IMR-90 (cell line): ENCODE measurements around the gene NT5E. TPM values are rescaled to one million over a fixed set of nuclear protein-coding genes. Genes with fewer than 3 reads are reported as not detected.
A peak's percentile ranks its signal among the peaks of the same experiment; 100 is the strongest.

Experiments
- ATAC-seq: fragments of 200-7000 bp; cut with Tn5 transposase; 2 replicates; pipeline ENCODE4 v1.9.1; 2020; ENCODE audit warnings: low read depth, mild to moderate bottlenecking, moderate library complexity
- BruUV-seq: library from RNA; stranded (reverse); fragments of 400-500 nt; replicated peaks from 2 replicates; lab custom pipeline; 2021; lab: Mats Ljungman, UMichigan
- CTCF ChIA-PET: fragments of 300-600 bp; formaldehyde crosslinking; extraction: SDS; loops from one replicate; lab custom pipeline; 2021; ENCODE audit warnings: antibody characterized with exemption; lab: Yijun Ruan, JAX
- POLR2A ChIA-PET: fragments of 300-600 bp; sonication (Branson Sonifier 250); formaldehyde crosslinking; loops from one replicate; lab custom pipeline; 2022; ENCODE audit warnings: antibody characterized with exemption; ENCODE audit not compliant: unreplicated experiment; lab: Charles Lee
- DNase-seq: peaks from one replicate; pipeline ENCODE4 v3.0.0; 2013
- H2AFZ ChIP-seq: replicated peaks from 2 replicates; pipeline ENCODE3; 2013; ENCODE audit warnings: low read length, mild to moderate bottlenecking; ENCODE audit not compliant: poor library complexity
- H2AK5ac ChIP-seq: 2 replicates; pipeline ENCODE4 v1.6.1; 2013; ENCODE audit warnings: low read depth, low read length, inconsistent platforms
- H2AK9ac ChIP-seq: replicated peaks from 2 replicates; pipeline ENCODE3; 2013; ENCODE audit warnings: mild to moderate bottlenecking, low read depth, low read length, moderate library complexity; ENCODE audit not compliant: poor library complexity
- H2BK120ac ChIP-seq: 2 replicates; pipeline ENCODE4 v1.6.1; 2013; ENCODE audit warnings: low read depth, low read length, inconsistent platforms
- H2BK15ac ChIP-seq: 3 replicates; pipeline ENCODE4 v1.6.1; 2013; ENCODE audit warnings: low read depth, low read length, inconsistent platforms
- H2BK20ac ChIP-seq: 2 replicates; pipeline ENCODE4 v1.6.1; 2013; ENCODE audit warnings: low read depth, mild to moderate bottlenecking, inconsistent platforms, low read length, moderate library complexity
- H2BK5ac ChIP-seq: 2 replicates; pipeline ENCODE4 v1.6.1; 2013; ENCODE audit warnings: mild to moderate bottlenecking, low read depth, low read length, inconsistent platforms; ENCODE audit not compliant: poor library complexity, severe bottlenecking
- H3K14ac ChIP-seq: replicated peaks from 2 replicates; pipeline ENCODE4 v1.6.1; 2013; ENCODE audit warnings: low read depth, low read length, inconsistent platforms
- H3K18ac ChIP-seq: 2 replicates; pipeline ENCODE4 v1.6.1; 2013; ENCODE audit warnings: low read depth, low read length, control low read depth
- H3K23ac ChIP-seq: 2 replicates; pipeline ENCODE4 v1.6.1; 2013; ENCODE audit warnings: low read depth, low read length, inconsistent platforms
- H3K27ac ChIP-seq: 2 replicates; pipeline ENCODE4 v1.5.1; 2013; ENCODE audit warnings: mild to moderate bottlenecking, control low read depth, low read length; ENCODE audit not compliant: insufficient read depth
- H3K27me3 ChIP-seq: 2 replicates; pipeline ENCODE4 v1.6.1; 2013; ENCODE audit warnings: low read length; ENCODE audit not compliant: control insufficient read depth, insufficient read depth
- H3K36me3 ChIP-seq: 2 replicates; pipeline ENCODE4 v1.6.1; 2013; ENCODE audit warnings: low read length, mixed read lengths; ENCODE audit not compliant: control insufficient read depth, insufficient read depth
- H3K4ac ChIP-seq: 2 replicates; pipeline ENCODE4 v1.6.1; 2013; ENCODE audit warnings: low read depth, low read length, inconsistent platforms
- H3K4me1 ChIP-seq: 2 replicates; pipeline ENCODE4 v1.6.1; 2013; ENCODE audit warnings: low read length, mixed read lengths; ENCODE audit not compliant: control insufficient read depth, insufficient read depth
- H3K4me2 ChIP-seq: 2 replicates; pipeline ENCODE4 v1.6.1; 2013; ENCODE audit warnings: low read depth, mild to moderate bottlenecking, control low read depth, low read length, moderate library complexity
- H3K4me3 ChIP-seq: 2 replicates; pipeline ENCODE4 v1.5.1; 2013; ENCODE audit warnings: low read depth, mild to moderate bottlenecking, control low read depth, low read length, moderate library complexity; ENCODE audit not compliant: insufficient read depth
- H3K56ac ChIP-seq: 2 replicates; pipeline ENCODE4 v1.6.1; 2013; ENCODE audit warnings: low read length, inconsistent platforms; ENCODE audit not compliant: insufficient read depth; ENCODE audit errors: extremely low read depth
- H3K79me1 ChIP-seq, 2 experiments: 2 replicates each; pipeline ENCODE4 v1.6.1; 2013; ENCODE audit warnings: low read length in 2 of 2, inconsistent platforms in 1 of 2, low read depth in 1 of 2
- H3K9ac ChIP-seq: 2 replicates; pipeline ENCODE4 v1.6.1; 2013; ENCODE audit warnings: low read depth, low read length, control low read depth
- H3K9me1 ChIP-seq: 2 replicates; pipeline ENCODE4 v1.6.1; 2013; ENCODE audit warnings: low read length, inconsistent platforms; ENCODE audit not compliant: insufficient read depth
- H3K9me3 ChIP-seq: 2 replicates; pipeline ENCODE4 v1.6.1; 2013; ENCODE audit warnings: low read length; ENCODE audit not compliant: control insufficient read depth, insufficient read depth
- H4K20me1 ChIP-seq: 2 replicates; pipeline ENCODE4 v1.6.1; 2013; ENCODE audit warnings: low read length, inconsistent platforms; ENCODE audit not compliant: insufficient read depth
- H4K5ac ChIP-seq: 2 replicates; pipeline ENCODE4 v1.6.1; 2013; ENCODE audit warnings: mild to moderate bottlenecking, low read depth, low read length, control low read depth
- H4K8ac ChIP-seq, 2 experiments: 2 replicates each; pipeline ENCODE4 v1.6.1; 2013; ENCODE audit warnings: low read depth in 2 of 2, low read length in 2 of 2, control low read depth in 1 of 2, inconsistent platforms in 1 of 2
- H4K91ac ChIP-seq: 2 replicates; pipeline ENCODE4 v1.6.1; 2013; ENCODE audit warnings: low read depth, low read length, inconsistent platforms; ENCODE audit not compliant: insufficient read depth
- BHLHE40 ChIP-seq: fragments of 150-350 bp; IDR thresholded peaks from 2 replicates; pipeline ENCODE4 v1.6.1; 2016; ENCODE audit warnings: mild to moderate bottlenecking, low read depth, low read length
- CEBPB ChIP-seq: IDR thresholded peaks from 2 replicates; pipeline ENCODE4 v1.6.1; 2012; ENCODE audit warnings: low read depth, low read length, improper control_type of control experiment
- FOS ChIP-seq: fragments of 150-350 bp; IDR thresholded peaks from 2 replicates; pipeline ENCODE4 v1.6.1; 2016; ENCODE audit warnings: low read depth, low read length
- RCOR1 ChIP-seq: IDR thresholded peaks from 2 replicates; pipeline ENCODE4 v1.6.1; 2012; ENCODE audit warnings: mild to moderate bottlenecking, low read length, improper control_type of control experiment; ENCODE audit not compliant: insufficient replicate concordance
- SMC3 ChIP-seq: fragments of 150-350 bp; IDR thresholded peaks from 2 replicates; pipeline ENCODE4 v1.6.1; 2016; ENCODE audit warnings: low read depth, mild to moderate bottlenecking, antibody characterized with exemption, low read length, moderate library complexity
- WGBS, 2 experiments: methylation state at CpG; one replicate each; pipeline versions ENCODE4 v1.1.5 to v1.1.7; 2013; ENCODE audit warnings: missing lambda C conversion rate in 2 of 2; ENCODE audit not compliant: insufficient read length in 1 of 2; ENCODE audit errors: extremely low coverage in 2 of 2; 5-methylcytosine and 5-hydroxymethylcytosine counted together
- dilution Hi-C: fragments of 300-500 bp; cut with HindIII; formaldehyde crosslinking; loops from one replicate; pipeline ENCODE4 v1.14.3; 2018; ENCODE audit warnings: low sequenced_read_pairs; ENCODE audit not compliant: unreplicated experiment
- in situ Hi-C: fragments of 300-500 bp; cut with MboI; formaldehyde crosslinking; loops from 3 replicates; pipeline ENCODE4 v1.14.3; 2019; ENCODE audit warnings: low sequenced_read_pairs, inconsistent platforms, mixed read lengths
- intact Hi-C: fragments of 100-400 bp; cut with micrococcal nuclease; formaldehyde crosslinking; loops from 2 replicates; pipeline ENCODE4 v1.10.0; 2022
- polyA plus RNA-seq, 3 experiments: library from polyadenylated mRNA; depleted of rRNA; stranded (reverse); fragments of >200 nt; gene quantifications; 2 replicates each; pipeline ENCODE4 v1.2.3, GENCODE V29; 2012; ENCODE audit warnings: low replicate concordance in 1 of 3
- total RNA-seq: library from RNA; depleted of rRNA; stranded (reverse); fragments of >200 nt; gene quantifications from 2 replicates; pipeline ENCODE4 v1.2.3, GENCODE V29; 2012

Gene NT5E
- total and polyA plus RNA-seq, 2 of the 4 experiments (the other 2 are of a cell fraction) = 153 to 280 TPM

- Histone ChIP-seq H3K56ac (no peak overlapping the region), H3K79me1 (peaks cover 5 to 25% of the 10 kb centered on the region in 2 experiments; a peak in 3 of 4 replicates), H3K4me1 (peaks cover 42% of the 10 kb centered on the region), H3K23ac (peak overlapping the region; percentile 18; the same call in 1 of the 2 replicates), H2BK5ac (peak overlapping the region; percentile 96), H3K27me3 (no peaks in the 10 kb centered on the region), H2BK20ac (peak overlapping the region; percentile 90), H2BK120ac (peak overlapping the region; percentile 79), H4K5ac (peak overlapping the region; percentile 79), H3K27ac (peak overlapping the region; percentile 12; the same call in 1 of the 2 replicates), H3K9me3 (no peaks in the 10 kb centered on the region), H3K18ac (peak overlapping the region; percentile 40; the same call in 1 of the 2 replicates), H3K4me3 (no peak overlapping the region), H2AK5ac (peak overlapping the region; percentile 79), H3K9ac (no peak overlapping the region), H3K9me1 (peaks cover 26% of the 10 kb centered on the region), H3K4ac (peak overlapping the region; percentile 87), H3K4me2 (0 out of 2 replicates have a peak overlapping the region, but pooled peaks have one; percentile 3), H3K14ac (peak overlapping the region; percentile 90), H2AK9ac (peak overlapping the region; percentile 4), H4K91ac (peak overlapping the region; percentile 68), H4K20me1 (no peaks in the 10 kb centered on the region), H2AFZ (peak overlapping the region; percentile 29), H4K8ac (peak overlapping the region; percentile 31 to 86), H3K36me3 (no peaks in the 10 kb centered on the region), H2BK15ac (peak overlapping the region; percentile 72; the same call in 2 of the 3 replicates)
- BruUV-seq = no TSS peak
- DNase-seq = peak; percentile 65
- in situ Hi-C loops (loop anchor here (5.0 kb wide), 2 partner anchors 41 to 44 kb away; no protein-coding TSS in a partner anchor), intact Hi-C loops (no loop called here), dilution Hi-C loops (no loop called here)
- ChIA-PET POLR2A (no interaction called here), CTCF (no interaction called here)
- no peak for ATAC-seq
- 13% methylated on average over 2 of the region's 5 CpGs; no CpG with 5 or more reads in 1 of the 2 experiments for WGBS, 2 experiments
- TF ChIP-seq FOS (no peak), SMC3 (no peak), CEBPB (no peak), RCOR1 (no peak), BHLHE40 (0 out of 2 replicates have a peak, but pooled peaks have one; percentile 11)
Observed at GRCh38 chr6:85406641-85407075, 43.2 kb upstream of the NT5E start.
